ENCODE results near the gene DNAH8.

- no peak for TF ChIP-seq CTCF (IDR thresholded peaks at IDR 0.05)
- TF ChIP-seq POLR2A (IDR thresholded peaks at IDR 0.05): no peak
- TF ChIP-seq POLR2AphosphoS5 (IDR thresholded peaks at IDR 0.05): no peak
- no peak for TF ChIP-seq EP300 (IDR thresholded peaks at IDR 0.05)
Measured at GRCh38 chr6:39040080-39040673, 325.1 kb downstream of the DNAH8 start.
